ENCODE data around the gene AHNAK.

AHNAK gene

GRCh38 chr11:62494246-62494645 is 52.4 kb downstream of the AHNAK start:
- no peak for DNase-seq

- no peak for DNase-seq
These were observed 52.8 kb downstream of the AHNAK start for GRCh38 chr11:62493801-62494200.

- no peak for DNase-seq
These were observed 54.0 kb downstream of the AHNAK start for GRCh38 chr11:62492586-62492985.

GRCh38 chr11:62491571-62492329 is 54.9 kb downstream of the AHNAK start:
- no peak for DNase-seq

GRCh38 chr11:62489204-62489603 is 57.4 kb downstream of the AHNAK start:
- DNase-seq, result no peak

GRCh38 chr11:62487738-62488551 is 58.7 kb downstream of the AHNAK start:
- no peak for DNase-seq

- no peak for DNase-seq
These were observed 59.5 kb downstream of the AHNAK start for GRCh38 chr11:62487136-62487535.

- DNase-seq, result no peak
These were observed 62.3 kb downstream of the AHNAK start for GRCh38 chr11:62484352-62484751.

- DNase-seq, result no peak
These were observed 63.9 kb downstream of the AHNAK start for GRCh38 chr11:62482753-62483152.

- DNase-seq, result no peak
These were observed 66.9 kb downstream of the AHNAK start for GRCh38 chr11:62479631-62480201.

GRCh38 chr11:62477927-62478326 is 68.7 kb downstream of the AHNAK start:
- peak; percentile 70 for DNase-seq

- peak; percentile 98 for DNase-seq
These were observed 74.3 kb downstream of the AHNAK start for GRCh38 chr11:62472063-62472884.

- no peak for DNase-seq
These were observed 75.0 kb downstream of the AHNAK start for GRCh38 chr11:62471603-62472002.

- no peak for DNase-seq
These were observed 78.0 kb downstream of the AHNAK start for GRCh38 chr11:62468577-62468976.

- no peak for DNase-seq
These were observed 80.2 kb downstream of the AHNAK start for GRCh38 chr11:62466444-62466843.

GRCh38 chr11:62464655-62465054 is 82.0 kb downstream of the AHNAK start:
- DNase-seq, result no peak

- DNase-seq, result no peak
These were observed 83.5 kb downstream of the AHNAK start for GRCh38 chr11:62463121-62463542.

GRCh38 chr11:62462508-62462892 is 84.1 kb downstream of the AHNAK start:
- DNase-seq, result no peak

GRCh38 chr11:62461740-62462507 is 84.7 kb downstream of the AHNAK start:
- peak; percentile 69 for DNase-seq

- DNase-seq, result no peak
These were observed 87.5 kb downstream of the AHNAK start for GRCh38 chr11:62459080-62459479.

GRCh38 chr11:62458212-62459002 is 88.2 kb downstream of the AHNAK start:
- no peak for DNase-seq

Data from islet precursor cell (in vitro differentiated cells).